ENCODE results near the gene MPND. TPM values are rescaled to one million over a fixed set of nuclear protein-coding genes. Genes with fewer than 3 reads are reported as not detected.
"Not testable (repeated sequence)": the region's sequence is repeated elsewhere in the genome, so short reads cannot be mapped to it uniquely, and the experiment has no call there.

The MPND gene
- total RNA-seq, 1 donor from 2014 or later: 22.0 TPM

- no peak for ATAC-seq
These were observed 24.2 kb upstream of the MPND start for GRCh38 chr19:4319067-4319718.

DNA sequence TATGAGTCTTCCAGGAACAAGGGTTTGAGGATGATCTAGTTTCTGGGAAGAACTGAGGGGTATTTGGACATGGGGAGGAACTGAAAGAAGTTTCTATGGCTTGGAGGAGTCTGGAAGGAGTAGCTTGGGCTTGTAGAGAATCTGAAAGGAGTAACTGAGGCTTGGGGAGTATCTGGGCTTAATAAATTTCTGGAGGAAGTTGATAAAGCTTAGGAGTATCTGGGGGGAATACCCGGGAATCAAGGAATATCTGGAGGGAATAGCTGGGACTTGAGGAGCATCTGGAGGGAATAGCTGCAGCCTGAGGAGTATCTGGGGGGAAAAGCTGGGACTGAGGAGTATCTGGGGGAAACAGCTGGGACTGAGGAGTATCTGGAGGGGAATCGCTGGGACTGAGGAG is 22.9 kb upstream of the MPND start:
- no peak for ATAC-seq

DNA sequence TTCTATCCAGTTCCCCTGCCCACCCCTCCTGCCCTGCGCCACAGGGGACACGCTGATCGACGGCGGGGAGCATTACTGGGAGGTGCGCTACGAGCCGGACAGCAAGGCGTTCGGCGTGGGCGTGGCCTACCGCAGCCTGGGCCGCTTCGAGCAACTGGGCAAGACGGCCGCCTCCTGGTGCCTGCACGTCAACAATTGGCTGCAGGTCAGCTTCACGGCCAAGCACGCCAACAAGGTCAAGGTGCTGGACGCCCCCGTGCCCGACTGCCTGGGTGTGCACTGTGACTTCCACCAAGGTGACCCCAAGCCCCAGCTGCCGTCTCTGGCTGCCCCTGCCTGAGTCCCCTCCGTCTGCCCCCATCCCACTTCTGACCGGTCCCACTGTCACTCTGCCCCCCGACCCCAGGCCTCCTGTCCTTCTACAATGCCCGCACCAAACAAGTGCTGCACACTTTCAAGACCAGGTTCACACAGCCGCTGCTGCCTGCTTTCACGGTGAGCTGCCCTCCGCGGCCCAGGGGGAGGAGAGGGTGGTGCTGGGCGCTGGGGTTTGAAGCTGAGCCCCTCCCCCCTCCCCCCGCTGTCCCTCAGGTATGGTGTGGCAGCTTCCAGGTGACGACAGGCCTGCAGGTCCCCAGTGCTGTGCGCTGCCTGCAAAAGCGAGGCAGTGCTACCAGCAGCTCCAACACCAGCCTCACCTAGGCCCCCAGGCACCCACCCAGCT is 20.3 kb upstream of the MPND start:
- no peak for ATAC-seq

- no peak for ATAC-seq
These were observed 19.7 kb upstream of the MPND start for GRCh38 chr19:4323692-4324091.

- no peak for ATAC-seq
These were observed 19.1 kb upstream of the MPND start for GRCh38 chr19:4324228-4324627.

GRCh38 chr19:4326215-4326836 is 17.0 kb upstream of the MPND start:
- no peak for ATAC-seq

GRCh38 chr19:4326837-4327251 is 16.5 kb upstream of the MPND start:
- no peak for ATAC-seq

DNA sequence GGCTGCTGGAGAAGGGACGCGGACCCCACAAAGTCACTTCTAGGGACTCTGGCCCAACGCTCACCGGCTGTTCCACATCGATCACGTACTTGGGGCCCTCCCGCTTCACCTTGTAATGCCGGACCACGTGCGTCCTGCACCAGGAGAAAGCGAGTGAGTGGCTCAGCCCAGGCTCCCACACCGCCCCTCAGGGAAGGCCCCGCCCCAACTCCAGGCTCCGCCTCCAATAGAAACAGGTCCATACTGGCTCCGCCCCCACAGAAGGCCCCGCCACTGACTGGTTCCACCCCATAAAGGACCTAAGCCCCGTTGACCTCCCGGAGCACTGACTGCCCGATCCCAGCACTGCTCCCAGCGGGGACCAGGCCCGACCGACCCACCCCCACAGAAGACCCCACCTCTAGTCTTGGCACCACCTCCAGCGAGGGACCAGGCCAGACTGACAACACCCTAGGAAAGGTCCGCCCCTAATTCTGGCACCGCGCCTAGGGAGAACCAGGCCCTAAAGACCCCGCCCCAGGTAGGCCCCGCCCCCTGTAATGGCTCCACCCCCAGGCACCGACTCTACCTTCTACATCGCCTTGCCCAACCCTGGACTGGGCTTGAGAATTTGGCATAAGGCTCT is 16.0 kb upstream of the MPND start:
- ATAC-seq: peak; percentile 34

GRCh38 chr19:4327877-4328242 is 15.5 kb upstream of the MPND start:
- ATAC-seq: peak; percentile 10

- ATAC-seq: peak; percentile 90
These were observed 14.9 kb upstream of the MPND start for GRCh38 chr19:4328243-4328990.

GRCh38 chr19:4328991-4329681 is 14.2 kb upstream of the MPND start:
- ATAC-seq: not testable (repeated sequence)

- no peak for ATAC-seq
These were observed 13.5 kb upstream of the MPND start for GRCh38 chr19:4329858-4330257.

DNA sequence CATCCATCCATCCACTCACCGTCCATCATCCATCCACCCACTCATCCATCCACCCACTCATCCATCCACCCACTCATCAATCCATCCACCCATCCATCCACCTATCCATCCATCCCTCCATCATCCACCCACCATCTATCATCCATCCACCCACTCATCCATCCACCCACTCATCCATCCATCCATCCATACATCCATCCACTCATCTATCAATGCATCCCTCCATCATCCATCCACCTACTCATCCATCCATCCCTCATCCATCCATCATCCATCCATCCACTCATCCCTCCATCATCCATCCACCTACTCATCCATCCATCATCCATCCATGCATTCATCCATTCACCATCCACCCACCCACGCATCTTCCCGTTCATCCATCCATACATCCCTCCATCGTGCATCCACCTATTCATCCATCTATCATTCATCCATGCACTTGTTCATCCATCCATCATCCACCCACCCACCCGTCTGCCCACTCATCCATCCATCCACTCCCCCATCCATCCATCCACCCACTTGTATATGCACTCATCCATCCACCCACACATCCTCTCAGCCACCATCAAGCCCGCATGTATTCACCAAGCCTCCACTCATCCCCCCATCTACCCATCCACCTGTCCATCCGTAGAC is 8.3 kb upstream of the MPND start:
- no peak for ATAC-seq

DNA sequence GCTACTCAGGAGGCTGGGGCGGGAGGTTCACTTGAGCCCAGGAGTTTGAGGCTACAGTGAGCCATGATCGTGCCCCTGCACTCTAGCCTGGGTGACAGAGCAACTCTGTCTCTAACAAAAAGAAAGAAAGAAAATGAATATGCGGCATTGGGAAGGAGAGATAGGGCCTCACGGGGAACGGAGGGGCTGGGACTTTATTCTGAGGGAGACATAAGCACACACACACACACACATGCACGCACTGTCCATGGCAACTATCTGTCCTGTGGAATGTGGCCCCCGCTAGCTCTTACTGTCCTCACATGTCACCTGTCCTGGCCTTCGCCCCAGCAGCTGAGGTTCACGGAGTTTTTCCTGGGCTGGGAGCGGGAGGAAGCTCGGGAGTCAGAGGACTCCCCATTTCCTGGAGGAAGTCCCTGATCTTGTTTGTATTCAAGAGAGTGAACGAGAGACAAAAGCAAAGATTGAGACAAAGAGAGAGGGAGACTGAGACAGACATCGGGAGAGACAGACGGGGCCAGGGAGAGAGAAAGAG is 5.4 kb upstream of the MPND start:
- no peak for ATAC-seq

- ATAC-seq: peak; percentile 65
These were observed 4.7 kb upstream of the MPND start, which contains the start of gene STAP2 for GRCh38 chr19:4338441-4339355. TSS of gene STAP2 (minus strand) at chr19:4338827. CDS start at chr19:4338753, 74 bp downstream.

- ATAC-seq: peak; percentile 0
These were observed 1.1 kb upstream of the MPND start for GRCh38 chr19:4342314-4342614.

GRCh38 chr19:4342615-4343369 is 570 bp upstream of the MPND start:
- ATAC-seq: peak; percentile 90

- ATAC-seq: no peak
These were observed 2.1 kb downstream of the MPND start for GRCh38 chr19:4345342-4346019.

GRCh38 chr19:4346020-4346383 is 2.6 kb downstream of the MPND start:
- no peak for ATAC-seq

Measured in esophagus mucosa (tissue), 1 donor.